Dermis blood vessel endothelial cell (primary cell): ENCODE results near the gene WWC2. TPM values are rescaled to one million over a fixed set of nuclear protein-coding genes. Genes with fewer than 3 reads are reported as not detected.
"Not testable (repeated sequence)": the region's sequence is repeated elsewhere in the genome, so short reads cannot be mapped to it uniquely, and the experiment has no call there.

Source experiments
- DNase-seq: peaks from one replicate; pipeline ENCODE4 v3.0.0; 2010
- total RNA-seq: library from RNA; depleted of rRNA; stranded (reverse); fragments of >200 nt; gene quantifications from 2 replicates; pipeline ENCODE4 v1.2.3, GENCODE V29; 2014

Gene WWC2
- total RNA-seq, 1 donor from 2014 or later, result 31.3 TPM

- peak; percentile 15 for DNase-seq
Observed at GRCh38 chr4:183100827-183101226, 1.8 kb downstream of the WWC2 start.

GRCh38 chr4:183101956-183102480 lies 3.0 kb downstream of the WWC2 start:
- no peak for DNase-seq

- DNase-seq, result no peak
Observed at GRCh38 chr4:183105092-183105491, 6.0 kb downstream of the WWC2 start.

- no peak for DNase-seq
Observed at GRCh38 chr4:183106839-183107238, 7.8 kb downstream of the WWC2 start.

GRCh38 chr4:183107891-183108459 lies 8.9 kb downstream of the WWC2 start:
- no peak for DNase-seq

GRCh38 chr4:183110244-183110643 lies 11.2 kb downstream of the WWC2 start:
- no peak for DNase-seq

- no peak for DNase-seq
Observed at GRCh38 chr4:183111452-183111885, 12.4 kb downstream of the WWC2 start.

GRCh38 chr4:183118141-183118540 lies 19.1 kb downstream of the WWC2 start:
- no peak for DNase-seq

GRCh38 chr4:183118585-183118984 lies 19.5 kb downstream of the WWC2 start:
- peak; percentile 70 for DNase-seq

- not testable (repeated sequence) for DNase-seq
Observed at GRCh38 chr4:183121660-183122059, 22.6 kb downstream of the WWC2 start.

- no peak for DNase-seq
Observed at GRCh38 chr4:183124228-183124627, 25.2 kb downstream of the WWC2 start.

GRCh38 chr4:183124865-183125264 lies 25.8 kb downstream of the WWC2 start:
- DNase-seq, result no peak

- no peak for DNase-seq
Observed at GRCh38 chr4:183129125-183129524, 30.1 kb downstream of the WWC2 start.

- DNase-seq, result no peak
Observed at GRCh38 chr4:183129675-183130074, 30.6 kb downstream of the WWC2 start.

- peak; percentile 34 for DNase-seq
Observed at GRCh38 chr4:183130328-183131155, 31.5 kb downstream of the WWC2 start.

- DNase-seq, result no peak
Observed at GRCh38 chr4:183132081-183132480, 33.0 kb downstream of the WWC2 start.

GRCh38 chr4:183132865-183133264 lies 33.8 kb downstream of the WWC2 start:
- DNase-seq, result no peak

GRCh38 chr4:183136855-183137254 lies 37.8 kb downstream of the WWC2 start:
- DNase-seq, result peak; percentile 34

- DNase-seq, result peak; percentile 38
Observed at GRCh38 chr4:183139058-183139750, 40.1 kb downstream of the WWC2 start.

- DNase-seq, result no peak
Observed at GRCh38 chr4:183139972-183140570, 41.0 kb downstream of the WWC2 start.

- DNase-seq, result peak; percentile 58
Observed at GRCh38 chr4:183140911-183141320, 41.9 kb downstream of the WWC2 start.

- DNase-seq, result no peak
Observed at GRCh38 chr4:183141997-183142396, 42.9 kb downstream of the WWC2 start.
